Left cardiac atrium (tissue), 4 donors: ENCODE measurements around the gene SUCLG2. TPM values are rescaled to one million over a fixed set of nuclear protein-coding genes. Genes with fewer than 3 reads are reported as not detected.

Source experiments
- ATAC-seq, 2 donors: fragments of 200-7000 bp; cut with Tn5 transposase; one replicate each; pipeline ENCODE4 v1.9.1; 2020; ENCODE audit warnings: mild to moderate bottlenecking in 2 of 2, moderate library complexity in 2 of 2
- DNase-seq: peaks from one replicate; pipeline ENCODE4 v3.0.0-alpha.2; 2020
- intact Hi-C, 2 donors: fragments of 100-400 bp; cut with DNase I; formaldehyde crosslinking; loops; one replicate each; pipeline versions ENCODE4 v1.14.1 to v1.15.1; 2022 to 2023
- total RNA-seq, 2 donors: library from RNA; stranded (reverse); fragmentation: NEBNext Ultra II Directional; extraction: Animal tissue kit (Norgen Biotek cat#: 25700); gene quantifications; one replicate each; pipeline ENCODE4 v1.2.1, GENCODE V29; 2021
- donor health status: DM: no; HTN: yes; CAD: no.
- donor health status: DM: no; HTN: yes; CAD: no; lungs with severe emphysema.
- donor health status: DM: yes; HTN: yes; CAD: no.
- donor health status: Dilated cardiomyopathy.

Gene SUCLG2
- total RNA-seq, 2 donors from 2014 or later, result 74.6 to 82.8 TPM

DNA sequence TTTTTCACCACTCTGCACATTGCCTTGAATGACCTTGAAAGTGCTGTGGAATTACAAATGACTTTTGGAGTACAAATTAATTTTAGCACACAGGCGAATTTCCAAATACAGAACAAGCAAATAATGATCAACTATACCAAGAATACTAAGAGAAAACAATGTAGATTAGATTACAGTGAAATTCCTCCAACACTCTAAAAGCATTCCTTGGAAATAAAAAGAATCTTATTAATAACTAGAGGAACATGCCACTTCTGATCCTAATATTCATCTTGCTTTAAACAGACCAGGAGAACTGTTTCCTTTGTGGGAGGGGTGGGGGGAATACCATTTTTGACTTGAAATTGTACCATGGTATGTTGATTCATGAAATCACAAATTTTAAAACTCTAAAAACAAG is 167.5 kb downstream of the SUCLG2 start:
- intact Hi-C loops, result no loop called here
- DNase-seq, result no peak
- ATAC-seq, result no peak

DNA sequence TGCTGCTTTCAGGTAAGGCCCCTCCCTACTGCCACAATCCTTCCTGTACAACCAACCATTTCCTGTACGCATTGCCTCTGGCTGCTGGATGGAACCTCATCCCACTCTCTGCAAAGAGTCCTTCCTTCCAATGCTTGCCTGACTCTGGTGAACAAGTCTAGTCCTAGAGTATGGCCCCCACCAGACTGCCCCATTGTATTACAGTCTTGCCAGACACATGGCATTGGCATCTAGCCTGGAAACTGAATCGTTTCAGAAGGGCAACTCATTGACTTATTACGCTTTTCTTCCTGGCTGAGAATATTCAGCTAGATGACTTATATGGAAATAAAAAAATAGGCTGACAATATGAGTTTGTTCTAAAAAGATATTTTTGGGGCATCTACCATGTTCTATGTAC is 170.3 kb downstream of the SUCLG2 start:
- peak in 1 of 2 donors; percentile 50 for ATAC-seq
- intact Hi-C loops, result no loop called here
- no peak for DNase-seq

- intact Hi-C loops, result no loop called here
- DNase-seq (no peak), ATAC-seq (no peak)
These were observed 173.3 kb downstream of the SUCLG2 start for GRCh38 chr3:67481126-67481525.

- DNase-seq, result no peak
- no peak for ATAC-seq
- intact Hi-C loops, result no loop called here
These were observed 176.0 kb downstream of the SUCLG2 start for GRCh38 chr3:67478423-67478822.

DNA sequence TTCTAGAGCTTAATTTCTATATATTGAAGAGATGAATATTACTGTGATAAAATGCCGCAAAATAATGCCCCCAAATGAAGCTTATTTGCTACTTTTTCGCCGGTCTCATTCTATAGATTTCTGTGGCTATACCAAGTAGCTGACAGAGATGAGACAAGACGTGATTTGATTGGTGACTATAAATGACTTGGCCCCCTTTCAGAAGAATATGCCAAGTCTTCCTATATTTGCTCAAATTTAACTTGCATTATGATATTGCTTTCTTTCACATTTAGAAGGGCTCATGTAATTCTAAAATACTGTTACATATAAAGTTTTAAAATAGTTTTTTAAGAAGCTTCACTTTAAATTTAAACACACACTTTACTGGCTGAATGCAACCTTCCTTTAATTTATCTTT is 180.1 kb downstream of the SUCLG2 start:
- no peak for DNase-seq
- ATAC-seq, result no peak
- intact Hi-C loops, result no loop called here

DNA sequence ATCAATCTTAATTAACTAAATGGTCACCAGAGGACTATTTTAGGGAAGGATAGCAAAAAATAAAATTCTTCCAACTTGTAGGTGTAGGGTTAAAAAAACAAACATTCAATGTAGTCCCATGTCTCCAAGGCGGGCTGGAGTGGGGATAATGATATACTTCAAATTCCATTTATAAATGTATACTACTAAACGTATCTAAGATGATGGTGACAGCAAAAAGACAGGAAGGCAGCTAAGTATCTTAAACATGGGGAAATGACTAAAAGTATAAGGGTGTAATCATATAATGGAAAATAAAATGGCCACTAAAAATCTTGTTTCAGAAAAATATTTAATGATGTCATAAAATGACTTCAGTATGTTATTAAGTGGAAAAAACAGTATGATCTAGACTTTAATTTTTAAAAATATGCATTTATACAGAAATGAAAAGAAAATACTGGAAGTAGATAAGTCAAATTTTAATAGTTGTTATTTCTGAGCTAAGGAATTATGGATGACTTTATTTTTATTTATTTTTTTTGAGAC is 181.7 kb downstream of the SUCLG2 start:
- no peak for DNase-seq
- intact Hi-C loops, result no loop called here
- no peak for ATAC-seq

- DNase-seq (no peak), ATAC-seq (no peak)
- intact Hi-C loops, result no loop called here
These were observed 184.2 kb downstream of the SUCLG2 start for GRCh38 chr3:67470207-67470606.

- no peak for ATAC-seq
- intact Hi-C loops, result no loop called here
- DNase-seq, result no peak
These were observed 185.9 kb downstream of the SUCLG2 start for GRCh38 chr3:67468511-67468910.

GRCh38 chr3:67463656-67464055 is 190.8 kb downstream of the SUCLG2 start:
- ATAC-seq, result no peak
- intact Hi-C loops, result no loop called here
- no peak for DNase-seq

DNA sequence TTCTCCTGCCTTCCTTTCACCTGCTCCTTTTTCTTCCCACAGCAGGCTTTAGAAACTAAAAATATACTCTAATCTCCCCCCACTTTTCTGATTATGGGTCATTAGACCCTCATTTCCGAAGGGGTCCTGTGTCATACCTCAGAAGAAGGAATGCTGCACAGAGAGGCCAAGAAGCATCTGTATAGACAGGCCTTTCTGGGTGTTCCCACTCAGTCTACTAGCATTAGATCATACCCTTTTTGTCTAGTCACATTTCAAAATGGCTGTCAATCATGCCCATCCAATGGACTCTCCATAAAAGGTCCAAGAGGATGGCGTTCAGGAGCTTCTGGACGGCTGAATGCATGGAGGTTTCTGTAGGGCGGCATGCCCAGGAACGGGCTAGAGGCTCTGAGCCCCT is 192.2 kb downstream of the SUCLG2 start:
- no peak for ATAC-seq
- DNase-seq, result no peak
- intact Hi-C loops, result no loop called here

- intact Hi-C loops, result no loop called here
- no peak for ATAC-seq
- no peak for DNase-seq
These were observed 192.7 kb downstream of the SUCLG2 start for GRCh38 chr3:67461667-67462142.

- ATAC-seq (no peak), DNase-seq (no peak)
- intact Hi-C loops, result no loop called here
These were observed 193.4 kb downstream of the SUCLG2 start for GRCh38 chr3:67460841-67461510.

DNA sequence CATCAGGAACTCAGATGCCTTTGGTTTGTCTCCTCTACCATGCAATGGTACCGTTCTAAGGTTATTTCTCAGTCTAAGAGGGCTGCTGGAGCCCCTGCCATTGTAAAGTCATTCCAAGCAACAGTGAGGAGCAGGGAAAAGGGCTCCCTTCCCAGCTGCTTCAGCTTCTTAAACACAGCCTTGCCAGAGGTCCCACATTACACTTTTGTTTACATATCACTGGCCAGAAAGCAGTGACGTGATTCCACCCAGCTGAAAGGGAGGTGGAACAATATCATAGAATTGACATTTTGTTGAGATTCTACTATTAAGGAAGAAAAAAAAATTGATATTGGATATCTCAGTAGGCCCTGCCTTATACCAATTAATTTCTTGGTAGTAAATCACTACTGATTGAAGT is 194.6 kb downstream of the SUCLG2 start:
- DNase-seq (no peak), ATAC-seq (no peak)
- intact Hi-C loops, result no loop called here

DNA sequence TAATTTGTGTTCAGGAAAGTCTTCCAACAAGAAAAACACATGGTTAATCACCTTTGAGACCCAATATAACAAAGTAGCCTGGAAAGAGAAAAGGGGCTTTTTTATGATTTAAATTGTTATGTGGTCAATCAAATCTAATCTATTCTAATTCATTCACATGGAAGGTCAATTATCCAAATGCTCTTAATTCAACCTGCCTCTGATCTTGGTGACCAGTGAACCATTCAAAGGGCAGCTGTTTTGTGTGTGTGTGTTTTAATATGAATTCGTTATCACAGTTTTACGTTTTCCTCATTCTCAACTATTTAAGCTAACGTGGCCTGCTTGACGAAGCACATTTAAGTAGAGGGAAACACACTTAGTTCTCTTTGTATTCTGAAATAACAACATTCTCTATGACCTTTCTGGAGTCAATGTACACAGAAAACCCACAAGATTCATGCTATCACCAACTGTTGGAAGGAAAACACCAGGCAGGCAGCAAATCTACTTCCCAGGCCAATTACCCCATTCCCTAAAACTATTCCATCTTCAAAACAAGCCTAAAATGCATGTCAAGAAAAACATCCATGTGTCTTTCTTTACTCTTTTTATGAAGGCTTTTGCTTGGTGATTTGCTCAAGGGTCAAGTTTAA is 195.4 kb downstream of the SUCLG2 start:
- DNase-seq (no peak), ATAC-seq (no peak)
- intact Hi-C loops, result no loop called here

GRCh38 chr3:67458408-67458807 is 196.0 kb downstream of the SUCLG2 start:
- intact Hi-C loops, result no loop called here
- ATAC-seq (peak in 1 of 2 donors; percentile 57), DNase-seq (no peak)

GRCh38 chr3:67453628-67454027 is 200.8 kb downstream of the SUCLG2 start:
- intact Hi-C loops, result no loop called here
- no peak for ATAC-seq
- no peak for DNase-seq

DNA sequence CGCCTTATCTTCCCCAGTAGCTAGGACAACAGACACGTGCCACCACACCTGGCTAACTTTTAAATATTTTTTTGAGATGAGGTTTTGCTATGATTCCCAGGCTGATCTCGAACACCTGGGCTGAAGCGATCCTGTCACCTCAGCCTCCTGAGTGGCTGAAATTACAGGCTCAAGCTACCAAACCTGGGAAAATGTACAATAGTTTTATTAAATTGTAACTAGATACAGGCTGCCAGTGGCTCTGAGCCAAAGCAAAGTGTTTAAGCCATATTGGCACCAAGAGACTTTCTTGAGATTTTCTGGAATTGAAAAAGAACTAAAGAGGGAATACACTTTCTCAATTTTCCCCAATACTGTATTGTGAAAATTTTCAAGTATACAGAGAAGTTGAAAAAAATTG is 204.3 kb downstream of the SUCLG2 start:
- ATAC-seq (no peak), DNase-seq (no peak)
- intact Hi-C loops, result no loop called here

DNA sequence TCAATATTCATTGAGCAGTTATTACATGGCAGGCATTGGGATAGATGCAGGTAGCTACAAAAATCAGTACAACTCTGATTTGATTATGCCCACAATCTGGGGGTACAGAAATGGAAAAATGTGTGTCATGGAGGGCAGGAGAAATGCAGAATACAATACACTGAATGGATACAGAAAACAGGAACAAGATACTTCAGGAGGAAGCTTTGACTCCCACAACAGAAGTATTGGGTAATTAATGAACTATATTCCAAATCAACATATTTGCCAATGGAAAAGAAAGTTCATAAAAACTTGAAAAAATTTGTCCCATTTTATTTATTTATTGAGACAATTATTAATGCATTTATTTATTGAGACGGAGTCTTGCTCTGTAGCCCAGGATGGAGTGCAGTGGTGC is 207.0 kb downstream of the SUCLG2 start:
- ATAC-seq, result no peak
- DNase-seq, result no peak
- intact Hi-C loops, result no loop called here

DNA sequence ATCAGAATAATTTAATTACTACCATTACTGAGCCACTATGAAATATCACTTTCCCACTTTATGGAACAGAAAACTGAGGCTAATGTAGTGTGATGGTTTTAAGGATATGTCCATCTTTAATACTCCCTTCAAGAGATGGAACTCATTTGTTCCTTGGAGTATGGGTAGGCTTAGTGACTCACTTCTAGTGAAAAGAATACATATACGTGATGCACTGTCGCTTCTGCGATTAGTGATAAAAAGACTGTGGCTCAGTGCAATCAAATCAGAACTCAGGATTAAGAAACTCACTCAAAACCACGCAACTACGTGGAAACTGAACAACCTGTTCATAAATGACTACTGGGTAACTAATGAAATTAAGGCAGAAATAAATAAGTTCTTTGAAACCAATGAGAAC is 216.6 kb downstream of the SUCLG2 start:
- ATAC-seq, result no peak
- intact Hi-C loops, result no loop called here
- no peak for DNase-seq

DNA sequence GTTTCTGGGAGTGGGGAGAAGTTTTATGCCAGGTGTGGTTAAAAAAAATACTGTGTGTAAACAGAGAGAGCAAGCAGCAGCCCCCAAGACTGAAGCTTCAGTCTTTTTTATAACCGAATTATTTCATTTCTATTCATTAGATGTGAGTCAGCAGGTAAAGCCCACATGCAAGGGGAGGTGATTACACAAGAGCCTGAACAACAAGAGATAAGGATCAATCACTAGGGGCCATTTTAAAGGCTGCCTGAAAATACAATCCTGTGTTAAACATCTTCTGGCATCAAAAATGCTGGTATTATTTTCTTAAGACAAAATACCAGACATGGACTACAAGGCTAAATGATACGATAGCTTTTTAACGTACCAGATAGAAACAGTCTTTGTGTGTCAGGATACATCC is 217.3 kb downstream of the SUCLG2 start:
- no peak for ATAC-seq
- intact Hi-C loops, result no loop called here
- no peak for DNase-seq

DNA sequence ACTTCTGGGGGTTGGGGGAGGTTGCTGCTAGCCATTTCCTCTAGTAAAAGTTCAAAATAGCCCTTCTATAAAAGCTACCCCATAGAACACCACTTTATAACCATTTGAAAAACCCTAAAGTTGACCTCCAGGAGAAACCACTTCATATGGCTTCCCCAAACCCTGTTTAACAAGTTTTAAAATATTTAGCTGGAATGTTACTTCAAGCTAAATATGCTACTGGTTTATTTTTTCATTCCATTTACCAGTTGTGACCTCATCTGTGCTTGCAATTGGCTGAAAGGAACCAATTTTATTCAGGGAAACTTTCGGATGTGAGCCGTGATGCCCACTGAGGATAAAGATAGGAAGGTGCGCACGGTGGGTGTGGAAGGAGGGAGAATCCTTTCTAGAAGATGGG is 221.3 kb downstream of the SUCLG2 start:
- no peak for DNase-seq
- no peak for ATAC-seq
- intact Hi-C loops, result no loop called here
